Testis (tissue), 3 donors: ENCODE measurements around the gene FUT8. TPM values are rescaled to one million over a fixed set of nuclear protein-coding genes. Genes with fewer than 3 reads are reported as not detected.

Source experiments
- DNase-seq: peaks from one replicate; pipeline ENCODE4 v3.0.0-alpha.2; 2019
- H3K27ac ChIP-seq, 2 donors: fragments of 200-600 bp; sonication (generic); one replicate each; pipeline ENCODE4 v1.5.1; 2019
- H3K27me3 ChIP-seq: fragments of 200-600 bp; sonication (generic); one replicate; pipeline ENCODE4 v1.5.1; 2019
- H3K36me3 ChIP-seq: fragments of 200-600 bp; sonication (generic); one replicate; pipeline ENCODE4 v1.5.1; 2017; ENCODE audit warnings: low read depth; ENCODE audit errors: missing control alignments
- H3K4me1 ChIP-seq: fragments of 200-600 bp; sonication (generic); one replicate; pipeline ENCODE4 v1.5.1; 2019
- H3K4me3 ChIP-seq, 2 donors: fragments of 200-600 bp; sonication (generic); one replicate each; pipeline ENCODE4 v1.5.1; 2017 to 2019
- H3K9me3 ChIP-seq: fragments of 200-600 bp; sonication (generic); one replicate; pipeline ENCODE4 v1.5.1; 2017
- POLR2A ChIP-seq: fragments of 450-650 bp; IDR thresholded peaks from one replicate; pipeline ENCODE4 v1.6.1; 2017; ENCODE audit warnings: antibody characterized with exemption, mild to moderate bottlenecking, moderate library complexity
- WGBS, 2 donors: methylation state at CpG; one replicate each; pipeline ENCODE4 v1.1.5; 2018; 5-methylcytosine and 5-hydroxymethylcytosine counted together
- intact Hi-C: fragments of 100-400 bp; cut with DNase I; formaldehyde crosslinking; loops from one replicate; pipeline ENCODE4 v1.15.1; 2023; ENCODE audit warnings: low total_unique reads
- polyA plus RNA-seq: library from polyadenylated mRNA; stranded (reverse); fragments of 350-450 nt; fragmentation: Illumina TruSeq; extraction: RNeasy Lipid Tissue Mini Kit (QIAGEN cat#74804); gene quantifications from one replicate; pipeline ENCODE4 v1.2.3, GENCODE V29; 2014; ENCODE audit warnings: low read depth, low replicate concordance; ENCODE audit not compliant: insufficient read depth
- total RNA-seq, 2 donors: library from RNA; depleted of rRNA; stranded (reverse); fragments of >200 nt; gene quantifications; one replicate each; pipeline ENCODE4 v1.2.3, GENCODE V29; 2016
- TF ChIP-seq, protein P1 (sequence below), 3 experiments: fragments of 450-650 bp in 2 of 3; fragments of 200-600 bp in 1 of 3; sonication (generic) in 1 of 3; IDR thresholded peaks; one replicate each; pipeline ENCODE4 v1.5.1; 2016 to 2019; ENCODE audit warnings: antibody characterized with exemption in 3 of 3, mild to moderate bottlenecking in 2 of 3, moderate library complexity in 1 of 3

FUT8 gene
- total and polyA plus RNA-seq, 3 donors from 2014 or later = 47.1 to 68.3 (median 58.7) TPM

DNA sequence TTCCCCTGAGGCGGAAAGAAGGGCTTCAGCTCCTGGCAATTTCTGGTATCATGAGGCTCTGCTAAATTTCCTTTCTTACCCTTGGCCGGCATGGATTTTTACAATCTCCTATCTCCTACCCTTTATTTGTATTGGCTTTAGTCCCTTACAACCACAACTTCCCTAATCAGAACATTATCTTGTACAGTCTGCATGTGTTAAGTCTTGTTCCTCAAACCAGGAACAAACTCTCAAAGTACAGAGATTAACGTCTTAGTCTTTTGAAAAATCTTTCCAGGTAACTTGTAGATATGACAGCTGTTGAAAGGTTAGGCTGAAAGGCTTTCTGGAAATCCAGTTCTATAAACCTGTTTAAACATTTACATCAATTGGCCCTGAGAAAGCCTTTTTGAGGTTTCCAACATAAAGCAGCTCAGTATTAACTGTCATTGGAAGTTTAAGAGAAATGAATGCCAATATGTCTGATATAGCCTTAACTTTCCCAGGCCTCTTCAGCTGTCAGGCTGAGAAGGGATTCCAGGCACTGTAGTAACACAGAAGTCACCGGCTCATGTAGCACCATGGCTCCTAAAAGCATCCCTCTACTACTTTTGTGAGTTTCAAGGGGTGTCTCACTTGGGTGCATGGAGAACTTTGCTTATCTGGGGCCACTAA lies 360.5 kb downstream of the FUT8 start:
- intact Hi-C loops = no loop called here
- TF ChIP-seq POLR2A = no peak
- TF ChIP-seq, protein P1, sequence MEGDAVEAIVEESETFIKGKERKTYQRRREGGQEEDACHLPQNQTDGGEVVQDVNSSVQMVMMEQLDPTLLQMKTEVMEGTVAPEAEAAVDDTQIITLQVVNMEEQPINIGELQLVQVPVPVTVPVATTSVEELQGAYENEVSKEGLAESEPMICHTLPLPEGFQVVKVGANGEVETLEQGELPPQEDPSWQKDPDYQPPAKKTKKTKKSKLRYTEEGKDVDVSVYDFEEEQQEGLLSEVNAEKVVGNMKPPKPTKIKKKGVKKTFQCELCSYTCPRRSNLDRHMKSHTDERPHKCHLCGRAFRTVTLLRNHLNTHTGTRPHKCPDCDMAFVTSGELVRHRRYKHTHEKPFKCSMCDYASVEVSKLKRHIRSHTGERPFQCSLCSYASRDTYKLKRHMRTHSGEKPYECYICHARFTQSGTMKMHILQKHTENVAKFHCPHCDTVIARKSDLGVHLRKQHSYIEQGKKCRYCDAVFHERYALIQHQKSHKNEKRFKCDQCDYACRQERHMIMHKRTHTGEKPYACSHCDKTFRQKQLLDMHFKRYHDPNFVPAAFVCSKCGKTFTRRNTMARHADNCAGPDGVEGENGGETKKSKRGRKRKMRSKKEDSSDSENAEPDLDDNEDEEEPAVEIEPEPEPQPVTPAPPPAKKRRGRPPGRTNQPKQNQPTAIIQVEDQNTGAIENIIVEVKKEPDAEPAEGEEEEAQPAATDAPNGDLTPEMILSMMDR (IDR thresholded peaks at IDR 0.05) = no peak

DNA sequence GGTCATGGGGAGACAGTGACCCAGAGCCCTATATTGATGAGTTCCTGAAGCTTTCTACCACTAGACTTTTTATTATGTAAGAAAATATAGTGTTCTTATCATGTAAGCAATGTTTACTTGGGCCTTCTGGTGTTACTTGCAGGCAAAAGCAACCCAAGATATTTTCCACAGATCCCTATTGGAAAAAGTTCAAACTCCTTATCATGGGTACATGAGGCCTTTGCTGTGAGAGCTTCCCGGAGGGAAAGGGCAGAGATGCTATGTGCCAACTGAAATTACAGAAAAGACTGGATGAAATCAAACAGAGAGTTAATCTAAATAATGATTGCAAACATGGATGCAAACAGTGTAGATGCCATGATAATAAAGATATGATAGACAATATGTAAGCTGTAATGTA lies 361.5 kb downstream of the FUT8 start:
- H3K9me3 ChIP-seq = no peaks in the 10 kb centered on the region
- no peaks in the 10 kb centered on the region for H3K27me3 ChIP-seq
- no peak for DNase-seq
- H3K4me3 ChIP-seq = no peak overlapping the region
- no peaks in the 10 kb centered on the region for H3K4me1 ChIP-seq
- 32 to 43% methylated on average over 1 of the region's 1 CpG for WGBS, 2 donors
- intact Hi-C loops = no loop called here
- H3K27ac ChIP-seq = no peak overlapping the region
- H3K36me3 ChIP-seq = no peaks in the 10 kb centered on the region
- no peak for TF ChIP-seq POLR2A
- TF ChIP-seq, protein P1 (IDR thresholded peaks at IDR 0.05) = no peak

More for the DNA sequence above, 360.5 kb downstream of the FUT8 start:
- Histone ChIP-seq H3K4me3 (no peak overlapping the region), H3K27me3 (no peaks in the 10 kb centered on the region), H3K36me3 (no peaks in the 10 kb centered on the region), H3K9me3 (no peaks in the 10 kb centered on the region), H3K27ac (no peak overlapping the region), H3K4me1 (no peaks in the 10 kb centered on the region)
- no peak for DNase-seq
- 50 to 58% methylated on average over 4 of the region's 4 CpGs for WGBS, 2 donors

DNA sequence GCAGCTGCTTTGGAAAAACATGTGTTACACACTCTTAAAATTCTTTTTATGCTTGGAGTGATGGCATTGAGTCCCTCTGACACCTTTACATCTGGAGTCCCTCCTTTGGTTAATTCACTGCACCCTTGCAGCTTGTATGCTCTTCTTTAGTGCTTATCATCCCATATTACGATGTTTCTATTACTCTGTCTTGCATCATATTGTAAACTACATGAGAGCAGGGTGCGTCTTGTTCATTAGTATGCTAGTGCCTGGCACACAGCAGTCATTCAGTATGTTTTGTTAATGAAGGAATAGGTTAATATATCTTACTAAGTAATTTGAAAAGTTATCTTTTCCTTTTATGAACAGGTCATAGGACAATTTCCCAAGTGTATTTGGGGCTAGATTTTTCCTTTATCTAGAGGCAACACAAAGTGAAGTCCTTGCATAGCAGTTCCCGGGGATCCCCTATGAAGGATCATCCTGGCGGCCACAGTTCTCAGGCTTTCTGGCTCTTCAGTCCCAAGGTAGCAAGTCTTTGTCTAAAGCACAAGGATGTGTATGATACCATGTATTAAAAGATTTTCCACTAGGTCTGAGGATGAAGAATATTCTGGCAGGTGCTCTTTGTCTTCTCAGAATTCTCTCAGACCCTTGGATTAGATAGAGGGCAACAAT lies 363.8 kb downstream of the FUT8 start:
- no peaks in the 10 kb centered on the region for H3K4me1 ChIP-seq
- no peaks in the 10 kb centered on the region for H3K36me3 ChIP-seq
- no peak for DNase-seq
- no peaks in the 10 kb centered on the region for H3K27me3 ChIP-seq
- TF ChIP-seq, protein P1 (IDR thresholded peaks at IDR 0.05) = no peak
- TF ChIP-seq POLR2A = no peak
- 79 to 82% methylated on average over 4 of the region's 4 CpGs for WGBS, 2 donors
- H3K27ac ChIP-seq = no peak overlapping the region
- no peaks in the 10 kb centered on the region for H3K9me3 ChIP-seq
- intact Hi-C loops = no loop called here
- H3K4me3 ChIP-seq = no peak overlapping the region

DNA sequence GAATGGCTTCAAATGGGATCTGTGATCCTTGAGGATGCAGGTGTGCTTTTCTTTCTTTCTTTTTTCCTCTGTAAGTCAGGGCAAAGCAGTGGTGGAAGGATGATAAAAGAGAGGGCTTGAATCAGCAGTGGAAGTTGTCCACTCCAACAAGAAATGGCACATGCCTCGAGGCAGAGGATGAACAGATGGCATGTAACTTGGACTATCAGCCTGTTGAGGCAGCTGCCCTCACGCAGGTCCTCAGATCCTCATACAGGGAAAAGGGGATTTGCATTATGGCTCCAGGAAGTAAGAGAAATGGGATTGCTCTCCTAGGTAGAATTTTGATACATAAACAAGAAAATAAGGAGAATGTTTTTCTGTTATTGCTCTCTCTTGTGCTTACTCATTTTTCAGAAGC lies 368.0 kb downstream of the FUT8 start:
- TF ChIP-seq, protein P1 (IDR thresholded peaks at IDR 0.05) = no peak
- TF ChIP-seq POLR2A = no peak

DNA sequence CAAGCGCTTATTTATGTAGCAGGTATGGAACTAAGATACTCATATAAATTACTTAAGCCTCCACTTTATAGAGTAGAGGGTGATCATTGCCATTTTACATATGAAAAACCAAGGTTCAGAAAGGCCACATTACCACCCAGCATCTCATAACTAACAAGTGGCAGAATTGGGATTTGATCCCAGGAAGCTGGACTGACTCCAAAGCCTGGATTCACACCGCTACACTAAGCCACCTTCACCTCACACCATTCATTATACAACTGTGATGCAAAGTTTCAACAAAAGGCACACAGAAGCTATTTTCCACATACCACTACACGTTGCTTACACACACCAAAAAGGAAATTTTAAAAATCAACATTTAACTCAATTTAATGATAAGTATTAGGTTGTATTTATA lies 370.6 kb downstream of the FUT8 start:
- H3K9me3 ChIP-seq = no peaks in the 10 kb centered on the region
- H3K27me3 ChIP-seq = no peaks in the 10 kb centered on the region
- no peak overlapping the region for H3K27ac ChIP-seq
- H3K4me1 ChIP-seq = no peaks in the 10 kb centered on the region
- TF ChIP-seq, protein P1 (IDR thresholded peaks at IDR 0.05) = no peak
- no peak for TF ChIP-seq POLR2A
- H3K4me3 ChIP-seq = no peak overlapping the region
- DNase-seq = no peak
- no peaks in the 10 kb centered on the region for H3K36me3 ChIP-seq
- 92 to 96% methylated on average over 3 of the region's 3 CpGs for WGBS, 2 donors
- intact Hi-C loops = no loop called here

More for the DNA sequence above, 368.0 kb downstream of the FUT8 start:
- H3K27me3 ChIP-seq = no peaks in the 10 kb centered on the region
- no peak for DNase-seq
- H3K9me3 ChIP-seq = no peaks in the 10 kb centered on the region
- intact Hi-C loops = no loop called here
- no peaks in the 10 kb centered on the region for H3K36me3 ChIP-seq
- 82 to 89% methylated on average over 2 of the region's 2 CpGs for WGBS, 2 donors
- H3K4me1 ChIP-seq = no peaks in the 10 kb centered on the region
- H3K27ac ChIP-seq = no peak overlapping the region
- no peak overlapping the region for H3K4me3 ChIP-seq
